Measurements from ENCODE around the gene VARS1.
A peak's percentile ranks its signal among the peaks of the same experiment; 100 is the strongest.

VARS1 gene

DNA sequence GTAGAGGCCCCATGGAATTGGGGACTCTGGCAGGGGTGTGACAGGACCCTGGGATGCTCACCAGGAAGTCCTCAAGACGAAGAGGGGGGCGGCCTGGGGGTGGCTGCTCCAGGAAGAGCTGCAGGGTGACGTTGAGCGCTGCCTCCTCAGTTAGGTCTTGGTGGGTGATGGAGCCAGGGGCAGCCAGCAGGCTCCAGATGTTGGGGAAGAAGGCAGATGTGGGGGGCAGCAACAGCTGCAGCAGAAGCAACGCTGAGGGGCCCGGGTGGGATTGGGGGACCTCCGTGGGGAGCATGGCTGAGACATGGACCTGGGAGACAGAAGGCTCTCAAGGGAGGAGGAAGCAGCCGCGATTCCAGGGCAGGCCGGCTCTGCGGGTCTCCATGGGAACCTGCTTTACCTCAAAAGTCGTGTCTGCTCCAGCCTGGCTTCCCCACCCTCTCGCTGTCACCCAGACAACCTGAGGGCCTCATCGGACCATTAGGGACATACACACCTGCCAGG lies 19.0 kb downstream of the VARS1 start:
- peak overlapping the region; percentile 99 for H3K4me2 ChIP-seq (ENCODE audit: low read depth, low read length)
- H4K20me1 ChIP-seq (ENCODE audit: insufficient read depth, low read length) = no peaks in the 10 kb centered on the region
- peaks cover 27% of the 10 kb centered on the region for H3K79me2 ChIP-seq (ENCODE audit: low read length)
- H3K4me1 ChIP-seq (ENCODE audit: low read length) = peaks cover 30% of the 10 kb centered on the region
- peaks cover 33% of the 10 kb centered on the region for H3F3A ChIP-seq (ENCODE audit: insufficient read depth, low read length)
- peak overlapping the region; percentile 93 for H3K9ac ChIP-seq (ENCODE audit: low read length)
- 0 out of 2 replicates have a peak, but pooled peaks cover 3% of the 10 kb centered on the region for H3K36me3 ChIP-seq (replicated peaks; ENCODE audit: insufficient read depth, low read length)
- peak overlapping the region; percentile 32; the same call in 1 of the 2 replicates for H2AFZ ChIP-seq (ENCODE audit: low read length)
- no peaks in the 10 kb centered on the region for H3K9me2 ChIP-seq (replicated peaks; ENCODE audit: insufficient read depth, low read length)
- peak overlapping the region; percentile 96 for H3K27ac ChIP-seq (ENCODE audit: low read length)
- no peak for DNase-seq
- no peaks in the 10 kb centered on the region for H3K27me3 ChIP-seq (replicated peaks; ENCODE audit: insufficient read depth, low read length)
- peak overlapping the region; percentile 59 for H3K4me3 ChIP-seq (ENCODE audit: low read length)
- no peaks in the 10 kb centered on the region for H3K9me3 ChIP-seq (replicated peaks; ENCODE audit: insufficient read depth, low read length)
- TF ChIP-seq EZH2 (optimal IDR thresholded peaks at IDR 0.05; ENCODE audit: low read depth, low read length) (no peak), CTCF (IDR thresholded peaks at IDR 0.05; ENCODE audit: low read length) (no peak), EZH2phosphoT487 (IDR thresholded peaks at IDR 0.05; ENCODE audit: low read length) (no peak)

GRCh38 chr6:31775633-31776484 lies 19.7 kb downstream of the VARS1 start:
- 0 out of 2 replicates have a peak, but pooled peaks cover 3% of the 10 kb centered on the region for H3K36me3 ChIP-seq (replicated peaks; ENCODE audit: insufficient read depth, low read length)
- TF ChIP-seq EZH2phosphoT487 (IDR thresholded peaks at IDR 0.05; ENCODE audit: low read length) (no peak), CTCF (IDR thresholded peaks at IDR 0.05; ENCODE audit: low read length) (no peak), EZH2 (optimal IDR thresholded peaks at IDR 0.05; ENCODE audit: low read depth, low read length) (no peak)
- peak overlapping the region; percentile 99 for H3K4me2 ChIP-seq (ENCODE audit: low read depth, low read length)
- H4K20me1 ChIP-seq (ENCODE audit: insufficient read depth, low read length) = no peaks in the 10 kb centered on the region
- no peaks in the 10 kb centered on the region for H3K9me3 ChIP-seq (replicated peaks; ENCODE audit: insufficient read depth, low read length)
- H3K9ac ChIP-seq (ENCODE audit: low read length) = peak overlapping the region; percentile 93
- DNase-seq = no peak
- no peak overlapping the region; the same call in 1 of the 2 replicates for H2AFZ ChIP-seq (ENCODE audit: low read length)
- no peaks in the 10 kb centered on the region for H3K27me3 ChIP-seq (replicated peaks; ENCODE audit: insufficient read depth, low read length)
- peak overlapping the region; percentile 59 for H3K4me3 ChIP-seq (ENCODE audit: low read length)
- H3K9me2 ChIP-seq (replicated peaks; ENCODE audit: insufficient read depth, low read length) = no peaks in the 10 kb centered on the region
- peaks cover 30% of the 10 kb centered on the region for H3K4me1 ChIP-seq (ENCODE audit: low read length)
- peaks cover 20% of the 10 kb centered on the region for H3K79me2 ChIP-seq (ENCODE audit: low read length)
- H3K27ac ChIP-seq (ENCODE audit: low read length) = peak overlapping the region; percentile 96
- H3F3A ChIP-seq (ENCODE audit: insufficient read depth, low read length) = peaks cover 36% of the 10 kb centered on the region

DNA sequence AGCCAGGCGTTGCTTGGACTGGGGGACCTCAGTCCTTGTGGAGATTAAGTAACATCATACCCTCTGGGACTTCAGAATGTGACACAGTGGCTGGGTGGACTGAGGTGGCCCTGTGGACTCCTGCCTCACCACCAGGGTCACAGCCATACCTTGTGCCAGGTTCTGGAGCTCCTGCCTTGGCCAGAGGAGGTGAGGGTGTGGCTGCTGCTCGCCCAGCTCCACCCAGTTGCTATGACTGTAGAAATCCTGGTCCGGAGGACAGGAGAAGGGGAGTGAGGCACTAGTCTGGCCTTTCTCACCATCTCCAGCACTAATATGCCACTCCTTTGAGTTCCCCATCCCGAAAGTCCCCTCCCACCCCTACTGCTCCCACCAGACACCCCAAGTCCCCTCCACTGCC lies 20.4 kb downstream of the VARS1 start:
- H3K27ac ChIP-seq (ENCODE audit: low read length) = no peak overlapping the region
- TF ChIP-seq CTCF (IDR thresholded peaks at IDR 0.05; ENCODE audit: low read length) = no peak
- no peak for TF ChIP-seq EZH2phosphoT487 (IDR thresholded peaks at IDR 0.05; ENCODE audit: low read length)
- TF ChIP-seq EZH2 (optimal IDR thresholded peaks at IDR 0.05; ENCODE audit: low read depth, low read length) = no peak
- H3K9me2 ChIP-seq (replicated peaks; ENCODE audit: insufficient read depth, low read length) = no peaks in the 10 kb centered on the region
- no peak overlapping the region for H3K4me3 ChIP-seq (ENCODE audit: low read length)
- no peaks in the 10 kb centered on the region for H4K20me1 ChIP-seq (ENCODE audit: insufficient read depth, low read length)
- H3K9ac ChIP-seq (ENCODE audit: low read length) = no peak overlapping the region
- H3F3A ChIP-seq (ENCODE audit: insufficient read depth, low read length) = peaks cover 36% of the 10 kb centered on the region
- 0 out of 2 replicates have a peak, but pooled peaks cover under 1% of the 10 kb centered on the region for H3K36me3 ChIP-seq (replicated peaks; ENCODE audit: insufficient read depth, low read length)
- no peak for DNase-seq
- no peak overlapping the region for H3K4me2 ChIP-seq (ENCODE audit: low read depth, low read length)
- H3K9me3 ChIP-seq (replicated peaks; ENCODE audit: insufficient read depth, low read length) = no peaks in the 10 kb centered on the region
- H3K27me3 ChIP-seq (replicated peaks; ENCODE audit: insufficient read depth, low read length) = no peaks in the 10 kb centered on the region
- H3K4me1 ChIP-seq (ENCODE audit: low read length) = peaks cover 30% of the 10 kb centered on the region
- H2AFZ ChIP-seq (ENCODE audit: low read length) = no peak overlapping the region
- H3K79me2 ChIP-seq (ENCODE audit: low read length) = peaks cover 18% of the 10 kb centered on the region

All from MM.1S (cell line).